HEK293 (cell line): ENCODE data around the gene BICRA.

ENCODE experiments used
- CTCF ChIP-seq: fragments of 450-650 bp; formaldehyde crosslinking; IDR thresholded peaks from 2 replicates; pipeline ENCODE4 v1.5.1; 2016; ENCODE audit warnings: missing biosample characterization, missing genetic modification characterization
- KLF16 ChIP-seq: fragments of 450-650 bp; formaldehyde crosslinking; IDR thresholded peaks from 2 replicates; pipeline ENCODE4 v1.5.1; 2017; ENCODE audit warnings: missing biosample characterization, missing genetic modification characterization
- PATZ1 ChIP-seq: fragments of 450-650 bp; formaldehyde crosslinking; IDR thresholded peaks from 2 replicates; pipeline ENCODE4 v1.5.1; 2016; ENCODE audit warnings: missing biosample characterization, missing genetic modification characterization
- PBX3 ChIP-seq: sonication (generic); formaldehyde crosslinking; IDR thresholded peaks from 2 replicates; pipeline ENCODE4 v1.8.1; 2022; ENCODE audit warnings: mild to moderate bottlenecking, moderate library complexity, missing genetic modification reagents
- RBAK ChIP-seq: fragments of 450-650 bp; formaldehyde crosslinking; IDR thresholded peaks from 2 replicates; pipeline ENCODE4 v1.5.1; 2016; ENCODE audit warnings: missing biosample characterization, missing genetic modification characterization
- ZBTB7A ChIP-seq: fragments of 450-650 bp; formaldehyde crosslinking; IDR thresholded peaks from 2 replicates; pipeline ENCODE4 v1.5.1; 2016; ENCODE audit warnings: low read depth, missing biosample characterization, missing genetic modification characterization
- ZNF174 ChIP-seq: fragments of 450-650 bp; formaldehyde crosslinking; IDR thresholded peaks from 2 replicates; pipeline ENCODE4 v1.5.0; 2017; ENCODE audit warnings: missing biosample characterization, mild to moderate bottlenecking, missing genetic modification characterization
- ZNF354C ChIP-seq: fragments of 450-650 bp; formaldehyde crosslinking; IDR thresholded peaks from 2 replicates; pipeline ENCODE4 v1.5.1; 2016; ENCODE audit warnings: missing biosample characterization, missing genetic modification characterization, low read depth, borderline replicate concordance
- ZNF362 ChIP-seq: fragments of 450-650 bp; formaldehyde crosslinking; IDR thresholded peaks from 2 replicates; pipeline ENCODE4 v1.5.1; 2016; ENCODE audit warnings: missing biosample characterization, missing genetic modification characterization
- ZNF670 ChIP-seq: fragments of 450-650 bp; formaldehyde crosslinking; IDR thresholded peaks from 2 replicates; pipeline ENCODE4 v1.5.1; 2016; ENCODE audit warnings: missing biosample characterization, missing genetic modification characterization, low read depth
- ZNF76 ChIP-seq: fragments of 450-650 bp; formaldehyde crosslinking; IDR thresholded peaks from 2 replicates; pipeline ENCODE4; 2016; ENCODE audit warnings: low read depth, missing biosample characterization, missing genetic modification characterization, borderline replicate concordance

GRCh38 chr19:47618771-47619170 lies 9.8 kb downstream of the BICRA start:
- TF ChIP-seq ZNF670 (tag by site-specific recombination) (no peak), ZNF174 (tag by site-specific recombination) (no peak), ZNF362 (tag by site-specific recombination) (no peak), CTCF (tag by site-specific recombination) (no peak), ZBTB7A (tag by site-specific recombination) (no peak), RBAK (tag by site-specific recombination) (no peak), KLF16 (no peak), ZNF76 (tag by site-specific recombination) (no peak), PBX3 (CRISPR knock-in tag) (no peak), ZNF354C (tag by site-specific recombination) (no peak), PATZ1 (tag by site-specific recombination) (no peak)
